Left cardiac atrium (tissue), 4 donors: ENCODE results near the gene ENTREP1. TPM values are rescaled to one million over a fixed set of nuclear protein-coding genes. Genes with fewer than 3 reads are reported as not detected.
A peak's percentile ranks its signal among the peaks of the same experiment; 100 is the strongest.

Experiments used
- ATAC-seq, 2 donors: fragments of 200-7000 bp; cut with Tn5 transposase; one replicate each; pipeline ENCODE4 v1.9.1; 2020; ENCODE audit warnings: mild to moderate bottlenecking in 2 of 2, moderate library complexity in 2 of 2
- DNase-seq: peaks from one replicate; pipeline ENCODE4 v3.0.0-alpha.2; 2020
- intact Hi-C, 2 donors: fragments of 100-400 bp; cut with DNase I; formaldehyde crosslinking; loops; one replicate each; pipeline versions ENCODE4 v1.14.1 to v1.15.1; 2022 to 2023
- total RNA-seq, 2 donors: library from RNA; stranded (reverse); fragmentation: NEBNext Ultra II Directional; extraction: Animal tissue kit (Norgen Biotek cat#: 25700); gene quantifications; one replicate each; pipeline ENCODE4 v1.2.1, GENCODE V29; 2021
- donor health status: DM: no; HTN: yes; CAD: no.
- donor health status: DM: no; HTN: yes; CAD: no; lungs with severe emphysema.
- donor health status: DM: yes; HTN: yes; CAD: no.
- donor health status: Dilated cardiomyopathy.

The ENTREP1 gene
- total RNA-seq, 2 donors from 2014 or later: 12.0 to 16.4 TPM

- intact Hi-C loops: no loop called here
- DNase-seq (no peak), ATAC-seq (no peak)
Measured at GRCh38 chr9:69317081-69317480, 7.9 kb upstream of the ENTREP1 start.

GRCh38 chr9:69317894-69318293 lies 7.1 kb upstream of the ENTREP1 start:
- no peak for DNase-seq
- intact Hi-C loops: no loop called here
- ATAC-seq: no peak

- DNase-seq (no peak), ATAC-seq (no peak)
- intact Hi-C loops: loop anchor here in 1 of 2 donors (10.0 kb wide), 2 partner anchors 45 to 95 kb away; no protein-coding TSS in a partner anchor
Measured at GRCh38 chr9:69319324-69320025, 5.5 kb upstream of the ENTREP1 start.

GRCh38 chr9:69322256-69322655 lies 2.8 kb upstream of the ENTREP1 start:
- intact Hi-C loops: loop anchor here in 1 of 2 donors (10.0 kb wide), 2 partner anchors 47 to 97 kb away; no protein-coding TSS in a partner anchor

GRCh38 chr9:69323861-69324260 lies 1.2 kb upstream of the ENTREP1 start:
- intact Hi-C loops: loop anchor here in 1 of 2 donors (10.0 kb wide), 2 partner anchors 49 to 99 kb away; no protein-coding TSS in a partner anchor
- ATAC-seq (no peak), DNase-seq (no peak)

More at GRCh38 chr9:69322256-69322655, 2.8 kb upstream of the ENTREP1 start:
- DNase-seq (no peak), ATAC-seq (no peak)

GRCh38 chr9:69325409-69326212 lies 596 bp downstream of the ENTREP1 start:
- intact Hi-C loops: loop anchor here in 1 of 2 donors (5.0 to 10.0 kb wide), 3 partner anchors 51 to 101 kb away; no protein-coding TSS in a partner anchor
- DNase-seq (peak; percentile 24), ATAC-seq (peak; percentile 7 to 23)

- ATAC-seq: peak; percentile 14 to 38
- no peak for DNase-seq
- intact Hi-C loops: loop anchor here in 1 of 2 donors (5.0 to 10.0 kb wide), 3 partner anchors 51 to 101 kb away; no protein-coding TSS in a partner anchor
Measured at GRCh38 chr9:69326261-69326660, 1.2 kb downstream of the ENTREP1 start.

- ATAC-seq (no peak), DNase-seq (no peak)
- intact Hi-C loops: no loop called here
Measured at GRCh38 chr9:69330580-69330979, 5.6 kb downstream of the ENTREP1 start.

- DNase-seq (no peak), ATAC-seq (no peak)
- intact Hi-C loops: no loop called here
Measured at GRCh38 chr9:69331444-69331843, 6.4 kb downstream of the ENTREP1 start.

- DNase-seq: no peak
- intact Hi-C loops: no loop called here
- ATAC-seq: no peak
Measured at GRCh38 chr9:69332067-69332685, 7.2 kb downstream of the ENTREP1 start.

- intact Hi-C loops: loop anchor here in 1 of 2 donors (1.0 kb wide), 1 partner anchor 15 kb away; no protein-coding TSS in a partner anchor
- no peak for DNase-seq
- no peak for ATAC-seq
Measured at GRCh38 chr9:69333716-69334115, 8.7 kb downstream of the ENTREP1 start.

- DNase-seq (no peak), ATAC-seq (no peak)
- intact Hi-C loops: loop anchor here in 1 of 2 donors (1.0 kb wide), 1 partner anchor 14 kb away; no protein-coding TSS in a partner anchor
Measured at GRCh38 chr9:69334317-69334716, 9.3 kb downstream of the ENTREP1 start.

- intact Hi-C loops: no loop called here
- DNase-seq (no peak), ATAC-seq (peak in 1 of 2 donors; percentile 57)
Measured at GRCh38 chr9:69339620-69340019, 14.6 kb downstream of the ENTREP1 start.

- DNase-seq (no peak), ATAC-seq (no peak)
- intact Hi-C loops: no loop called here
Measured at GRCh38 chr9:69340631-69341030, 15.6 kb downstream of the ENTREP1 start.

- DNase-seq (no peak), ATAC-seq (no peak)
- intact Hi-C loops: no loop called here
Measured at GRCh38 chr9:69342769-69343168, 17.8 kb downstream of the ENTREP1 start.

- no peak for ATAC-seq
- no peak for DNase-seq
- intact Hi-C loops: no loop called here
Measured at GRCh38 chr9:69344459-69344858, 19.4 kb downstream of the ENTREP1 start.

GRCh38 chr9:69346596-69347390 lies 21.8 kb downstream of the ENTREP1 start:
- intact Hi-C loops: no loop called here
- ATAC-seq (no peak), DNase-seq (no peak)

GRCh38 chr9:69347607-69348006 lies 22.6 kb downstream of the ENTREP1 start:
- ATAC-seq (no peak), DNase-seq (no peak)
- intact Hi-C loops: loop anchor here in 1 of 2 donors (1.0 kb wide), 1 partner anchor 13 kb away; no protein-coding TSS in a partner anchor

- intact Hi-C loops: no loop called here
- DNase-seq (no peak), ATAC-seq (no peak)
Measured at GRCh38 chr9:69351227-69351626, 26.2 kb downstream of the ENTREP1 start.
